GM12878 (cell line): ENCODE results near the gene DEPDC1B. TPM values are rescaled to one million over a fixed set of nuclear protein-coding genes. Genes with fewer than 3 reads are reported as not detected.

ENCODE experiments used
- ATAC-seq: fragments of 200-7000 bp; cut with Tn5 transposase; 3 replicates; pipeline ENCODE4 v1.9.1; 2020; ENCODE audit warnings: mild to moderate bottlenecking, moderate library complexity
- BruUV-seq: library from RNA; stranded (reverse); fragments of 400-500 nt; replicated peaks from 2 replicates; lab custom pipeline; 2021; lab: Mats Ljungman, UMichigan
- CTCF ChIA-PET: fragments of 300-600 bp; sonication (Branson Sonifier 250); formaldehyde crosslinking; extraction: SDS; loops from one replicate; lab custom pipeline; 2021; ENCODE audit warnings: inconsistent platforms; lab: Yijun Ruan, JAX
- POLR2A ChIA-PET: fragments of 350-600 bp; formaldehyde crosslinking; extraction: SDS; loops from one replicate; lab custom pipeline; 2021; ENCODE audit warnings: inconsistent platforms; lab: Charles Lee
- RAD21 ChIA-PET: fragments of 300-600 bp; sonication (Branson Sonifier 250); formaldehyde crosslinking; loops from one replicate; lab custom pipeline; 2023; ENCODE audit warnings: antibody characterized with exemption; ENCODE audit not compliant: unreplicated experiment; lab: Charles Lee
- SMC1A ChIA-PET: fragments of 300-600 bp; sonication (Branson Sonifier 250); formaldehyde crosslinking; loops from one replicate; lab custom pipeline; 2023; ENCODE audit not compliant: unreplicated experiment, uncharacterized antibody; lab: Charles Lee
- DNase-seq: peaks from one replicate; pipeline ENCODE4 v3.0.0-alpha.2; 2011; ENCODE audit warnings: low read depth, low spot score
- FAIRE-seq: peaks from 3 replicates; lab custom pipeline; 2011; peaks lifted over from hg19 to GRCh38; lab: Jason Lieb, UNC
- H2AFZ ChIP-seq: 2 replicates; pipeline ENCODE4 v1.6.0; 2011; ENCODE audit warnings: low read depth, low read length, control low read depth; ENCODE audit not compliant: control insufficient read depth
- H3K27ac ChIP-seq: 2 replicates; pipeline ENCODE4 v1.5.1; 2011; ENCODE audit warnings: control low read depth; ENCODE audit not compliant: control insufficient read depth, insufficient read depth
- H3K27me3 ChIP-seq, 2 experiments: replicated peaks in 1 of 2; 2 replicates each; pipeline versions ENCODE4 v1.6.0 to v1.6.1; 2011; ENCODE audit warnings: low read length in 1 of 2; ENCODE audit not compliant: control insufficient read depth in 2 of 2, insufficient read depth in 2 of 2
- H3K36me3 ChIP-seq, 2 experiments: 2 replicates each; pipeline ENCODE4 v1.5.1; 2011; ENCODE audit warnings: low read length in 1 of 2; ENCODE audit not compliant: control insufficient read depth in 2 of 2, insufficient read depth in 2 of 2
- H3K4me1 ChIP-seq: 2 replicates; pipeline ENCODE4 v1.6.1; 2011; ENCODE audit warnings: mild to moderate bottlenecking, low read length, moderate library complexity, mixed read lengths; ENCODE audit not compliant: control insufficient read depth, insufficient read depth
- H3K4me2 ChIP-seq: 2 replicates; pipeline ENCODE4 v1.6.0; 2011; ENCODE audit warnings: control low read depth; ENCODE audit not compliant: control insufficient read depth, insufficient read depth
- H3K4me3 ChIP-seq: fragments of 200-600 bp; sonication (generic); 2 replicates; pipeline ENCODE4 v1.5.1; 2016
- H3K79me2 ChIP-seq: 2 replicates; pipeline ENCODE4 v1.6.0; 2011; ENCODE audit warnings: low read length; ENCODE audit not compliant: control insufficient read depth, insufficient read depth
- H3K9ac ChIP-seq: 2 replicates; pipeline ENCODE4 v1.8.0; 2011; ENCODE audit warnings: low read length, control low read depth, mixed read lengths; ENCODE audit not compliant: control insufficient read depth, insufficient read depth
- H3K9me3 ChIP-seq: replicated peaks from 3 replicates; pipeline ENCODE4 v1.5.1; 2011; ENCODE audit warnings: mild to moderate bottlenecking, low read length; ENCODE audit not compliant: control insufficient read depth, insufficient read depth
- H4K20me1 ChIP-seq: 2 replicates; pipeline ENCODE4 v1.6.0; 2011; ENCODE audit not compliant: control insufficient read depth, insufficient read depth
- CBX5 ChIP-seq: sonication (generic); IDR thresholded peaks from 2 replicates; pipeline ENCODE4 v1.6.1; 2016; ENCODE audit warnings: low read depth, moderate library complexity, mild to moderate bottlenecking, inconsistent platforms
- DPF2 ChIP-seq: fragments of 450-650 bp; IDR thresholded peaks from 2 replicates; pipeline ENCODE4 v1.6.1; 2017; ENCODE audit warnings: mild to moderate bottlenecking
- IRF4 ChIP-seq: IDR thresholded peaks from 2 replicates; pipeline ENCODE4 v1.6.1; 2011; ENCODE audit warnings: low read depth, low read length
- KLF5 ChIP-seq: fragments of 450-650 bp; IDR thresholded peaks from 2 replicates; pipeline ENCODE4 v1.6.1; 2014; ENCODE audit warnings: mild to moderate bottlenecking; ENCODE audit not compliant: partially characterized antibody
- RAD21 ChIP-seq: IDR thresholded peaks from 2 replicates; pipeline ENCODE4 v1.6.1; 2011; ENCODE audit warnings: mild to moderate bottlenecking, low read depth, low read length, moderate library complexity; ENCODE audit not compliant: insufficient read depth
- WGBS: methylation state at CpG from one replicate; pipeline ENCODE4 v1.1.6; 2016; ENCODE audit warnings: low lambda C conversion rate; ENCODE audit not compliant: insufficient replicate concordance, insufficient coverage; ENCODE audit errors: missing lambda C conversion rate; 5-methylcytosine and 5-hydroxymethylcytosine counted together
- in situ Hi-C: fragments of 300-500 bp; cut with MboI; formaldehyde crosslinking; loops from 9 replicates; pipeline ENCODE4 v1.14.3; 2018; ENCODE audit warnings: mixed read lengths
- intact Hi-C: fragments of 100-400 bp; cut with micrococcal nuclease; formaldehyde crosslinking; loops from one replicate; pipeline ENCODE4 v1.14.2; 2022; ENCODE audit not compliant: unreplicated experiment
- polyA plus RNA-seq, 11 experiments: library from polyadenylated mRNA; depleted of rRNA in 4 of 11; unstranded in 6 of 11; stranded (reverse) in 5 of 11; fragments of >200 nt; fragmentation: Nextera tagmentation in 4 of 11; fragmentation: Illumina TruSeq in 1 of 11; extraction: Ambion mirVana in 4 of 11; extraction: Trizol in 1 of 11; gene quantifications; 1 replicate in 1 of 11; 2 replicates in 10 of 11; pipeline versions ENCODE4 v1.2.1 to v1.2.3, GENCODE V29; 2011 to 2016; ENCODE audit warnings: inconsistent platforms in 2 of 11, missing spikeins in 2 of 11, low read depth in 1 of 11
- total RNA-seq, 4 experiments: library from RNA; depleted of rRNA in 3 of 4; stranded (reverse); fragments of >200 nt in 3 of 4; fragmentation: Illumina TruSeq in 1 of 4; extraction: Trizol in 1 of 4; gene quantifications; 2 replicates each; pipeline versions ENCODE4 v1.2.1 to v1.2.3, GENCODE V29; 2013 to 2021
- TF ChIP-seq, protein P1 (sequence below): IDR thresholded peaks from 2 replicates; pipeline ENCODE4 v1.6.1; 2012; ENCODE audit warnings: low read depth, low read length, improper control_type of control experiment
- TF ChIP-seq, protein P2 (sequence below): fragments of 450-650 bp; conservative IDR thresholded peaks from 2 replicates; pipeline ENCODE4 v1.6.1; 2017; ENCODE audit warnings: mild to moderate bottlenecking, moderate library complexity
- TF ChIP-seq, protein P3 (sequence below): fragments of 450-650 bp; IDR thresholded peaks from 2 replicates; pipeline ENCODE4 v1.6.1; 2016; ENCODE audit warnings: mild to moderate bottlenecking, moderate library complexity, borderline replicate concordance
- TF ChIP-seq, protein P4 (sequence below): IDR thresholded peaks from 2 replicates; pipeline ENCODE4 v1.6.1; 2011; ENCODE audit warnings: mild to moderate bottlenecking, low read depth, low read length, moderate library complexity; ENCODE audit not compliant: insufficient replicate concordance

The DEPDC1B gene
- total and polyA plus RNA-seq, 10 of the 15 experiments (the other 5 are each of a cell fraction or from before 2014, with no cell fraction given) = 29.7 to 56.5 (median 35.5) TPM

DNA sequence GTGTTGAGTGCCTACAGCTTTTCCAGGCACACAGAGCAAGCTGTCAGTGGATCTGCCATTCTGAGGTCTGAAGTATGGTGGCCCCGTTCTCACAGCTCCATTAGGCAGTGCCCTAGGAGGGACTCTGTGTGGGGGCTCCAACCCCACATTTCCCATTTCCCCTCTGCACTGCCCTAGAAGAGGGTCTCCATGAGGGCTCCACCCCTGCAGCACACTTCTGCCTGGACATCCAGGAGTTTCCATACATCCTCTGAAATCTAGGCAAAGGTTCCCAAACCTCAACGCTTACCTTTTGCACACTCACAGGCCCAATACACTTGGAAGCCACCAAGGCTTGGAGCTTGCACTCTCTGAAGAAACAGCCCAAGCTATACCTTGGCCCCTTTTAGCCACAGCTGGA, 131.3 kb downstream of the DEPDC1B start:
- intact Hi-C loops = no loop called here
- Histone ChIP-seq H3K9me3 (peaks cover 7% of the 10 kb centered on the region; the same call in 2 of the 3 replicates), H3K27me3 (no peaks in the 10 kb centered on the region), H2AFZ (no peak overlapping the region), H4K20me1 (no peaks in the 10 kb centered on the region), H3K9ac (no peak overlapping the region), H3K4me3 (no peak overlapping the region), H3K79me2 (no peaks in the 10 kb centered on the region), H3K27ac (no peak overlapping the region), H3K36me3 (no peaks in the 10 kb centered on the region), H3K4me1 (no peaks in the 10 kb centered on the region), H3K4me2 (no peak overlapping the region)
- BruUV-seq = no TSS peak
- in situ Hi-C loops = no loop called here
- no peak for FAIRE-seq
- 92% methylated on average over 2 of the region's 2 CpGs for WGBS
- CTCF ChIA-PET = no interaction called here
- RAD21 ChIA-PET = no interaction called here
- SMC1A ChIA-PET = no interaction called here
- ATAC-seq = no peak
- DNase-seq = no peak
- TF ChIP-seq, protein P1, sequence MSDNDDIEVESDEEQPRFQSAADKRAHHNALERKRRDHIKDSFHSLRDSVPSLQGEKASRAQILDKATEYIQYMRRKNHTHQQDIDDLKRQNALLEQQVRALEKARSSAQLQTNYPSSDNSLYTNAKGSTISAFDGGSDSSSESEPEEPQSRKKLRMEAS = no peak
- TF ChIP-seq, protein P2, sequence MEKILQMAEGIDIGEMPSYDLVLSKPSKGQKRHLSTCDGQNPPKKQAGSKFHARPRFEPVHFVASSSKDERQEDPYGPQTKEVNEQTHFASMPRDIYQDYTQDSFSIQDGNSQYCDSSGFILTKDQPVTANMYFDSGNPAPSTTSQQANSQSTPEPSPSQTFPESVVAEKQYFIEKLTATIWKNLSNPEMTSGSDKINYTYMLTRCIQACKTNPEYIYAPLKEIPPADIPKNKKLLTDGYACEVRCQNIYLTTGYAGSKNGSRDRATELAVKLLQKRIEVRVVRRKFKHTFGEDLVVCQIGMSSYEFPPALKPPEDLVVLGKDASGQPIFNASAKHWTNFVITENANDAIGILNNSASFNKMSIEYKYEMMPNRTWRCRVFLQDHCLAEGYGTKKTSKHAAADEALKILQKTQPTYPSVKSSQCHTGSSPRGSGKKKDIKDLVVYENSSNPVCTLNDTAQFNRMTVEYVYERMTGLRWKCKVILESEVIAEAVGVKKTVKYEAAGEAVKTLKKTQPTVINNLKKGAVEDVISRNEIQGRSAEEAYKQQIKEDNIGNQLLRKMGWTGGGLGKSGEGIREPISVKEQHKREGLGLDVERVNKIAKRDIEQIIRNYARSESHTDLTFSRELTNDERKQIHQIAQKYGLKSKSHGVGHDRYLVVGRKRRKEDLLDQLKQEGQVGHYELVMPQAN = no peak
- TF ChIP-seq CBX5 = peak; percentile 93
- POLR2A ChIA-PET = no interaction called here

DNA sequence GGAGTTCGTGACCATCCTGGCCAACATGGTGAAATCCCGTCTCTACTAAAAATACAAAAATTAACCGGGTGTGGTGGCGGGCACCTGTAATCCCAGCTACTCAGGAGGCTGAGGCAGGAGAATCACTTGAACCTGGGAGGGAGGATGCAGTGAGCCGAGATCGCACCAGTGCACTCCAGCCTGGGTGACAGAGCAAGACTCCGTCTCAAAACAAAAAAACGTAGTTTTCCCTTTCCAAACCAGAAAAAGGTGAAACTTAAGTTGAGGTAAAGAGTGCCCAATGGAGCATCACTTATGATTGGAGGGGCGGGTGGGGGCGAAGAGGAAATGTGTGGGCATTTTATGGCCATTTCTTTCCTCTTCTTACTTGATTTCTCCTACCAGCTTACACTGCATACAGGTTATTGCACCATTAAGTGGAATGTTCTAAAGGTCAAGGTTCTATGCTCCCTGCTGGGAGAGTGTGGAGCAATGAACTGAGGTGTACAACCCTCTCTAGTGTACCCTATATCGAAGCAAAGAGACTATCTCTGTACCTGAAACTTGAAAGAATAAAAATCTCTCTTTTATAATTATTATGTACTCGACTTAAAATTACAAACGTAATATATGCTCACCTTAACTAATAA, 136.2 kb downstream of the DEPDC1B start:
- Histone ChIP-seq H3K9me3 (peaks cover 5% of the 10 kb centered on the region; the same call in 2 of the 3 replicates), H3K79me2 (no peaks in the 10 kb centered on the region), H3K9ac (no peak overlapping the region), H2AFZ (no peak overlapping the region), H3K4me2 (no peak overlapping the region), H4K20me1 (no peaks in the 10 kb centered on the region), H3K27me3 (no peaks in the 10 kb centered on the region), H3K4me3 (no peak overlapping the region), H3K27ac (no peak overlapping the region), H3K4me1 (no peaks in the 10 kb centered on the region), H3K36me3 (no peaks in the 10 kb centered on the region)
- ATAC-seq (no peak), FAIRE-seq (no peak), DNase-seq (no peak)
- CTCF ChIA-PET = no interaction called here
- RAD21 ChIA-PET = no interaction called here
- BruUV-seq = no TSS peak
- SMC1A ChIA-PET = no interaction called here
- intact Hi-C loops = no loop called here
- 73% methylated on average over 13 of the region's 13 CpGs for WGBS
- POLR2A ChIA-PET = no interaction called here
- in situ Hi-C loops = no loop called here
- TF ChIP-seq IRF4 (no peak), KLF5 (no peak), DPF2 (no peak), RAD21 (no peak)
- TF ChIP-seq, protein P3, sequence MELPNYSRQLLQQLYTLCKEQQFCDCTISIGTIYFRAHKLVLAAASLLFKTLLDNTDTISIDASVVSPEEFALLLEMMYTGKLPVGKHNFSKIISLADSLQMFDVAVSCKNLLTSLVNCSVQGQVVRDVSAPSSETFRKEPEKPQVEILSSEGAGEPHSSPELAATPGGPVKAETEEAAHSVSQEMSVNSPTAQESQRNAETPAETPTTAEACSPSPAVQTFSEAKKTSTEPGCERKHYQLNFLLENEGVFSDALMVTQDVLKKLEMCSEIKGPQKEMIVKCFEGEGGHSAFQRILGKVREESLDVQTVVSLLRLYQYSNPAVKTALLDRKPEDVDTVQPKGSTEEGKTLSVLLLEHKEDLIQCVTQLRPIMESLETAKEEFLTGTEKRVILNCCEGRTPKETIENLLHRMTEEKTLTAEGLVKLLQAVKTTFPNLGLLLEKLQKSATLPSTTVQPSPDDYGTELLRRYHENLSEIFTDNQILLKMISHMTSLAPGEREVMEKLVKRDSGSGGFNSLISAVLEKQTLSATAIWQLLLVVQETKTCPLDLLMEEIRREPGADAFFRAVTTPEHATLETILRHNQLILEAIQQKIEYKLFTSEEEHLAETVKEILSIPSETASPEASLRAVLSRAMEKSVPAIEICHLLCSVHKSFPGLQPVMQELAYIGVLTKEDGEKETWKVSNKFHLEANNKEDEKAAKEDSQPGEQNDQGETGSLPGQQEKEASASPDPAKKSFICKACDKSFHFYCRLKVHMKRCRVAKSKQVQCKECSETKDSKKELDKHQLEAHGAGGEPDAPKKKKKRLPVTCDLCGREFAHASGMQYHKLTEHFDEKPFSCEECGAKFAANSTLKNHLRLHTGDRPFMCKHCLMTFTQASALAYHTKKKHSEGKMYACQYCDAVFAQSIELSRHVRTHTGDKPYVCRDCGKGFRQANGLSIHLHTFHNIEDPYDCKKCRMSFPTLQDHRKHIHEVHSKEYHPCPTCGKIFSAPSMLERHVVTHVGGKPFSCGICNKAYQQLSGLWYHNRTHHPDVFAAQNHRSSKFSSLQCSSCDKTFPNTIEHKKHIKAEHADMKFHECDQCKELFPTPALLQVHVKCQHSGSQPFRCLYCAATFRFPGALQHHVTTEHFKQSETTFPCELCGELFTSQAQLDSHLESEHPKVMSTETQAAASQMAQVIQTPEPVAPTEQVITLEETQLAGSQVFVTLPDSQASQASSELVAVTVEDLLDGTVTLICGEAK = no peak
- TF ChIP-seq, protein P4, sequence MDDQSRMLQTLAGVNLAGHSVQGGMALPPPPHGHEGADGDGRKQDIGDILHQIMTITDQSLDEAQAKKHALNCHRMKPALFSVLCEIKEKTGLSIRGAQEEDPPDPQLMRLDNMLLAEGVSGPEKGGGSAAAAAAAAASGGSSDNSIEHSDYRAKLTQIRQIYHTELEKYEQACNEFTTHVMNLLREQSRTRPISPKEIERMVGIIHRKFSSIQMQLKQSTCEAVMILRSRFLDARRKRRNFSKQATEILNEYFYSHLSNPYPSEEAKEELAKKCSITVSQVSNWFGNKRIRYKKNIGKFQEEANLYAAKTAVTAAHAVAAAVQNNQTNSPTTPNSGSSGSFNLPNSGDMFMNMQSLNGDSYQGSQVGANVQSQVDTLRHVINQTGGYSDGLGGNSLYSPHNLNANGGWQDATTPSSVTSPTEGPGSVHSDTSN = no peak
